ENCODE results near the gene TMEM196. TPM values are rescaled to one million over a fixed set of nuclear protein-coding genes. Genes with fewer than 3 reads are reported as not detected.
A peak's percentile ranks its signal among the peaks of the same experiment; 100 is the strongest.

The TMEM196 gene
- total RNA-seq, 1 experiment from 2014 or later, result not detected

- H3K79me2 ChIP-seq (ENCODE audit: insufficient read depth, low read length), result no peaks in the 10 kb centered on the region
- no peaks in the 10 kb centered on the region for H3K36me3 ChIP-seq (ENCODE audit: control insufficient read depth in 1 of 2, insufficient read depth in 2 of 2, low read length in 2 of 2)
- TF ChIP-seq ATF3 (IDR thresholded peaks at IDR 0.05) (no peak), YY1 (IDR thresholded peaks at IDR 0.05; ENCODE audit: extremely low read depth, insufficient replicate concordance, low read depth, low read length) (no peak), POLR2A (IDR thresholded peaks at IDR 0.05; ENCODE audit: borderline replicate concordance, extremely low read depth, insufficient read depth, insufficient read length) (no peak), JUND (IDR thresholded peaks at IDR 0.05) (no peak), ELF1 (IDR thresholded peaks at IDR 0.05; ENCODE audit: borderline replicate concordance, low read depth) (no peak), ZFX (IDR thresholded peaks at IDR 0.05) (no peak), ZNF274 (IDR thresholded peaks at IDR 0.05; ENCODE audit: low read depth, low read length) (no peak), RAD21 (IDR thresholded peaks at IDR 0.05; ENCODE audit: low read depth) (no peak), SRF (IDR thresholded peaks at IDR 0.05; ENCODE audit: low read depth) (no peak), SP1 (IDR thresholded peaks at IDR 0.05; ENCODE audit: low read depth) (no peak), MAX (IDR thresholded peaks at IDR 0.05) (no peak), FOSL1 (IDR thresholded peaks at IDR 0.05; ENCODE audit: low read depth) (no peak), EZH2 (IDR thresholded peaks at IDR 0.05) (no peak), SIN3A (IDR thresholded peaks at IDR 0.05; ENCODE audit: low read depth) (no peak), CTCF (IDR thresholded peaks at IDR 0.05 in 2 of 3, conservative IDR thresholded peaks at IDR 0.05 in 1 of 3; ENCODE audit: borderline replicate concordance in 1 of 3, insufficient read depth in 1 of 3, low read depth in 2 of 3, low read length in 2 of 3) (no peak), EGR1 (IDR thresholded peaks at IDR 0.05; ENCODE audit: low read depth) (no peak)
- no peak for ATAC-seq
- no peaks in the 10 kb centered on the region for H3K9me3 ChIP-seq (ENCODE audit: control insufficient read depth in 1 of 2, insufficient read depth in 1 of 2, low read depth in 1 of 2, low read length in 2 of 2)
- ChIA-PET POLR2A (no interaction called here), RAD21 (ENCODE audit: low non-redundant PET in 1 of 2, low total read pairs in 2 of 2, uncharacterized antibody in 2 of 2, unreplicated experiment in 2 of 2) (no interaction called here), CTCF (no interaction called here)
- H3K9ac ChIP-seq (ENCODE audit: low read length), result no peak overlapping the region
- no peaks in the 10 kb centered on the region for H3K9me2 ChIP-seq (ENCODE audit: insufficient read depth)
- BruUV-seq (replicated peaks), result no TSS peak
- H4K20me1 ChIP-seq (ENCODE audit: insufficient read depth), result no peaks in the 10 kb centered on the region
- H3K27me3 ChIP-seq (ENCODE audit: insufficient read depth, low read length), result no peaks in the 10 kb centered on the region
- H3K4me3 ChIP-seq (replicated peaks in 1 of 2; ENCODE audit: low read depth in 1 of 2, low read length in 2 of 2), result no peak overlapping the region
- no peak overlapping the region for H3K4me2 ChIP-seq (ENCODE audit: low read length)
- DNase-seq (ENCODE audit: low read depth, low spot score), result no peak
- H3K4me1 ChIP-seq (ENCODE audit: control insufficient read depth in 1 of 2, insufficient read depth in 2 of 2, low read length in 2 of 2), result no peaks in the 10 kb centered on the region
- peak overlapping the region; percentile 80 for H2AFZ ChIP-seq (ENCODE audit: low read depth, low read length, poor library complexity, severe bottlenecking)
- no peak overlapping the region for H3K27ac ChIP-seq (ENCODE audit: low read depth, low read length)
- intact Hi-C loops (cut with micrococcal nuclease), result no loop called here
These were observed 38.0 kb upstream of the TMEM196 start for GRCh38 chr7:19811386-19811785.

All from HCT116 (cell line).